MCF 10A (cell line): ENCODE measurements around the gene VIL1. TPM values are rescaled to one million over a fixed set of nuclear protein-coding genes. Genes with fewer than 3 reads are reported as not detected.

ENCODE experiments used
- BruUV-seq: library from RNA; stranded (reverse); fragments of 400-500 nt; replicated peaks from 2 replicates; lab custom pipeline; 2021; lab: Mats Ljungman, UMichigan
- CTCF ChIA-PET: fragments of 300-600 bp; sonication (Branson Sonifier 250); formaldehyde crosslinking; extraction: SDS; loops from one replicate; lab custom pipeline; 2021; ENCODE audit warnings: antibody characterized with exemption, inconsistent platforms; lab: Yijun Ruan, JAX
- POLR2A ChIA-PET: fragments of 300-600, 350-650 bp; sonication (Branson Sonifier 250); formaldehyde crosslinking; extraction: SDS; loops from one replicate; lab custom pipeline; 2020; ENCODE audit warnings: antibody characterized with exemption, inconsistent platforms; lab: Yijun Ruan, JAX
- DNase-seq: peaks from one replicate; pipeline ENCODE4 v3.0.0-alpha.2; 2018; ENCODE audit not compliant: unreplicated experiment
- H3K27ac Mint-ChIP-seq: one replicate; pipeline ENCODE4 v1.8.0; 2022; ENCODE audit warnings: mild to moderate bottlenecking, low read depth, mixed read lengths; ENCODE audit not compliant: unreplicated experiment
- H3K27me3 Mint-ChIP-seq: one replicate; pipeline ENCODE4 v1.8.0; 2022; ENCODE audit warnings: mixed read lengths; ENCODE audit not compliant: insufficient read depth, unreplicated experiment
- H3K36me3 Mint-ChIP-seq: one replicate; pipeline ENCODE4 v1.8.0; 2022; ENCODE audit warnings: mild to moderate bottlenecking, moderate library complexity, mixed read lengths; ENCODE audit not compliant: insufficient read depth, unreplicated experiment
- H3K4me1 Mint-ChIP-seq: one replicate; pipeline ENCODE4 v1.8.0; 2022; ENCODE audit warnings: mixed read lengths; ENCODE audit not compliant: insufficient read depth, unreplicated experiment
- H3K4me3 Mint-ChIP-seq: one replicate; pipeline ENCODE4 v1.8.0; 2022; ENCODE audit warnings: mild to moderate bottlenecking, moderate library complexity, mixed read lengths; ENCODE audit not compliant: unreplicated experiment
- H3K9me3 Mint-ChIP-seq: one replicate; pipeline ENCODE4 v1.8.0; 2022; ENCODE audit warnings: mixed read lengths; ENCODE audit not compliant: unreplicated experiment
- intact Hi-C: fragments of 100-400 bp; cut with micrococcal nuclease; formaldehyde crosslinking; loops from 2 replicates; pipeline ENCODE4 v1.14.1; 2022
- total RNA-seq: library from RNA; stranded (reverse); gene quantifications from 2 replicates; pipeline ENCODE4 v1.2.3, GENCODE V29; 2022
- TF ChIP-seq, protein P1 (sequence below): fragments of 200-600 bp; IDR thresholded peaks from one replicate; pipeline ENCODE4 v1.8.0; 2022; ENCODE audit warnings: antibody characterized with exemption, mild to moderate bottlenecking; ENCODE audit not compliant: unreplicated experiment

The VIL1 gene
- total RNA-seq, 1 experiment from 2014 or later = not detected

DNA sequence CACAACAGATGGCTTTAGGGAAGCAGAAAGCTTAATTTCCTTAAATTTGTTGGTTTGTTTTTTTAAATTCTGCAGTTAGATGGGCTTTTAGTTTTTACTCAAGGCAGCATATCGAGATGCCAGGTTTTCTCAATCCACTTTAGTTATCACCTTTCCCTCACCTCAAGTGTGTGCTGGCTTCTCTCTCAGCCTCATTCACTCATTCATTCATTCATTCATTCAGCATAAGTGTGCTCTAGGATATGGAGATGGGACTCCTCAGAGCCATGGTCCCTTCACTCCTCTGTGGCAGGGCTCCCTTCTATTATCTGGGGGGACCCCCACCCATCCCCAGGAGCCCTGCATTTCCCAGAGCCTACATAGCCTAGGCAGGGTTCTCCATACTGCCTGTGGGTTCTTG is 19.0 kb downstream of the VIL1 start:
- TF ChIP-seq, protein P1, sequence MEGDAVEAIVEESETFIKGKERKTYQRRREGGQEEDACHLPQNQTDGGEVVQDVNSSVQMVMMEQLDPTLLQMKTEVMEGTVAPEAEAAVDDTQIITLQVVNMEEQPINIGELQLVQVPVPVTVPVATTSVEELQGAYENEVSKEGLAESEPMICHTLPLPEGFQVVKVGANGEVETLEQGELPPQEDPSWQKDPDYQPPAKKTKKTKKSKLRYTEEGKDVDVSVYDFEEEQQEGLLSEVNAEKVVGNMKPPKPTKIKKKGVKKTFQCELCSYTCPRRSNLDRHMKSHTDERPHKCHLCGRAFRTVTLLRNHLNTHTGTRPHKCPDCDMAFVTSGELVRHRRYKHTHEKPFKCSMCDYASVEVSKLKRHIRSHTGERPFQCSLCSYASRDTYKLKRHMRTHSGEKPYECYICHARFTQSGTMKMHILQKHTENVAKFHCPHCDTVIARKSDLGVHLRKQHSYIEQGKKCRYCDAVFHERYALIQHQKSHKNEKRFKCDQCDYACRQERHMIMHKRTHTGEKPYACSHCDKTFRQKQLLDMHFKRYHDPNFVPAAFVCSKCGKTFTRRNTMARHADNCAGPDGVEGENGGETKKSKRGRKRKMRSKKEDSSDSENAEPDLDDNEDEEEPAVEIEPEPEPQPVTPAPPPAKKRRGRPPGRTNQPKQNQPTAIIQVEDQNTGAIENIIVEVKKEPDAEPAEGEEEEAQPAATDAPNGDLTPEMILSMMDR = no peak
- no peaks in the 10 kb centered on the region for H3K36me3 Mint-ChIP-seq
- intact Hi-C loops = no loop called here
- no peak overlapping the region for H3K4me3 Mint-ChIP-seq
- CTCF ChIA-PET = interaction anchor here (0.6 kb wide), 1 partner anchor 12 kb away, joined by 4 read pairs; no protein-coding TSS in a partner anchor
- no peaks in the 10 kb centered on the region for H3K4me1 Mint-ChIP-seq
- POLR2A ChIA-PET = no interaction called here
- H3K9me3 Mint-ChIP-seq = no peaks in the 10 kb centered on the region
- H3K27ac Mint-ChIP-seq = no peak overlapping the region
- peaks cover under 1% of the 10 kb centered on the region for H3K27me3 Mint-ChIP-seq
- no TSS peak for BruUV-seq
- DNase-seq = no peak

DNA sequence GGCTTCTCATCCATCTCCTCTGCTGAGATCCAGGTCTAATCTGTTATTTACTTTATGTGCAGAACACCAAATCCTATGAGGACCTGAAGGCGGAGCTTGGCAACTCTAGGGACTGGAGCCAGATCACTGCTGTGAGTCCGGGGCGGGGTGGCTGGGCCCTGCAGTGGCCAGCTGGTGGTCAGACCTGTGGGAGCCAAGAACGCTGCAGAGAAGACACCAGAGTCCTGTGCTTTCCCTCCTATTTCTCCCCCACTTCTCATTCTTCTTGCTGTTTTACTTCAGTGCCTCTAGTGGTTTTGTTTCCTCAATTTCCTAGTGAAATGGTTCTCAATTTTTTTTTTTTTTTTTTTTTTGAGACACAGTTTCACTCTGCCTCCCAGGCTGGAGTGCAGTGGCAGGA is 19.7 kb downstream of the VIL1 start:
- Mint-ChIP-seq H3K36me3 (no peaks in the 10 kb centered on the region), H3K4me3 (no peak overlapping the region), H3K27ac (no peak overlapping the region), H3K9me3 (no peaks in the 10 kb centered on the region), H3K27me3 (no peaks in the 10 kb centered on the region), H3K4me1 (no peaks in the 10 kb centered on the region)
- ChIA-PET POLR2A (interaction anchor here (0.6 to 0.7 kb wide), 2 partner anchors 12 to 75 kb away, joined by 3 read pairs; no protein-coding TSS in a partner anchor), CTCF (no interaction called here)
- intact Hi-C loops = no loop called here
- TF ChIP-seq, protein P1 = no peak
- BruUV-seq = no TSS peak
- no peak for DNase-seq

DNA sequence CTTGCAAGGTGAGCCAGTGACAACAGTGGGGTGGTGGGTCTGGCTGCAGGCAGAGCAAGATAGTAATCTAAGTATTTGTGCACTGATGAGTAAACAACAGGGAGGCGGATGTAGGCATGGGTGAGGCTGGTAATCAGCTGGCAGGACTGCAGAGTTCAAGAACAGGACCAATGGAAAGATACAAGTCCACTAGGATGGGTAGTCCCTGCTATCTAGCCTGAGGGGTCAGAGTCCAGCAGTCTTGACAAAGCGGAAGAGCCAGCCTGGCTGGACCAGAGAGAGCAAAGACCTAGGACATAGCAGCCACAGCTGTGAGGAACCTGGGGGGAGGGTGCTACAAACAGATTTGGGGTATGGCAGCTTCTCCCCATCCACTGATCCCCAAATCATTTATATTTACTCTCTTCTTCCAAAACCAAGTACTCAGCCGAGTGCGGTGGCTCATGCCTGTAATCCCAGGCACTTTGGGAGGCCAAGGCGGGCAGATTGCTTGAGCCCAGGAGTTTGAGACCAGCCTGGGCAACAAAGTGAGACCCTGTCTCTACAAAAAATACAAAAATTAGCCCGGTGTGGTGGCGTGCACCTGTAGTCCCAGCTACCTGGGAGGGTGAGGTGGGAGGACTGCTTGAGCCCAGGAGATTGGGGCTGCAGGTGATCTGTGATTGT is 25.9 kb downstream of the VIL1 start:
- Mint-ChIP-seq H3K27ac (no peak overlapping the region), H3K36me3 (peaks cover 23% of the 10 kb centered on the region), H3K9me3 (no peaks in the 10 kb centered on the region), H3K4me1 (peaks cover 6% of the 10 kb centered on the region), H3K4me3 (no peak overlapping the region), H3K27me3 (no peaks in the 10 kb centered on the region)
- TF ChIP-seq, protein P1 = no peak
- BruUV-seq = no TSS peak
- CTCF ChIA-PET = interaction anchor here (0.7 to 1.4 kb wide), 3 partner anchors 21 to 386 kb away, joined by 3 read pairs; partner anchors contain the start of gene CATIP
- DNase-seq = no peak
- POLR2A ChIA-PET = no interaction called here
- intact Hi-C loops = loop anchor here (5.0 kb wide), 1 partner anchor 38 kb away; no protein-coding TSS in a partner anchor

DNA sequence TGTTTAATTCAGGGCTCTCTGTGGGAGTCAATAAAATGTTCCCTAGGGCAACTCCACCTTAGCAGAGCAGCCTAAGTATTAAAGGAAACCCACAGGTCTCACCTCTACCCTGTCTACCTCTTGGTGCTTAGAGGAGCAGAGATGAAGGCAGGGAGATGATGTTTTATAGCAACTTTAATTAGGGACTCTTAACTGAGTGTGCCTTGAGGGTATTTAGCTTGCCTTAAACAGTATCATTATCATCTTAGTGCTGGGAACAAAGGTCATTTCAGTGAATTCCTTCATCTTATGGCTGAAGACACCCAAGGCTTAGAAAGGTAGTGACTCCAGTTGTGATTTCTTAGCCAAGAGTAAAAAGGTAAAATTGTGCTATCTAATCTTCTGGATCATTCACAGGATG is 26.7 kb downstream of the VIL1 start:
- CTCF ChIA-PET = interaction anchor here (0.7 to 1.5 kb wide), 3 partner anchors 20 to 385 kb away, joined by 3 to 6 read pairs (median 3); partner anchors contain the start of gene CATIP
- DNase-seq = no peak
- Mint-ChIP-seq H3K36me3 (peaks cover 25% of the 10 kb centered on the region), H3K9me3 (no peaks in the 10 kb centered on the region), H3K4me1 (peaks cover 6% of the 10 kb centered on the region), H3K27me3 (no peaks in the 10 kb centered on the region), H3K27ac (no peak overlapping the region), H3K4me3 (no peak overlapping the region)
- intact Hi-C loops = loop anchor here (5.0 kb wide), 1 partner anchor 38 kb away; no protein-coding TSS in a partner anchor
- TF ChIP-seq, protein P1 = no peak
- no TSS peak for BruUV-seq
- POLR2A ChIA-PET = no interaction called here
